IMR-90 (cell line): ENCODE data around the gene RTRAF. TPM values are rescaled to one million over a fixed set of nuclear protein-coding genes. Genes with fewer than 3 reads are reported as not detected.
A peak's percentile ranks its signal among the peaks of the same experiment; 100 is the strongest.

Experiments
- ATAC-seq: fragments of 200-7000 bp; cut with Tn5 transposase; 2 replicates; pipeline ENCODE4 v1.9.1; 2020; ENCODE audit warnings: low read depth, mild to moderate bottlenecking, moderate library complexity
- BruUV-seq: library from RNA; stranded (reverse); fragments of 400-500 nt; replicated peaks from 2 replicates; lab custom pipeline; 2021; lab: Mats Ljungman, UMichigan
- CTCF ChIA-PET: fragments of 300-600 bp; formaldehyde crosslinking; extraction: SDS; loops from one replicate; lab custom pipeline; 2021; ENCODE audit warnings: antibody characterized with exemption; lab: Yijun Ruan, JAX
- POLR2A ChIA-PET: fragments of 300-600 bp; sonication (Branson Sonifier 250); formaldehyde crosslinking; loops from one replicate; lab custom pipeline; 2022; ENCODE audit warnings: antibody characterized with exemption; ENCODE audit not compliant: unreplicated experiment; lab: Charles Lee
- DNase-seq: peaks from one replicate; pipeline ENCODE4 v3.0.0; 2013
- H2AFZ ChIP-seq: replicated peaks from 2 replicates; pipeline ENCODE3; 2013; ENCODE audit warnings: low read length, mild to moderate bottlenecking; ENCODE audit not compliant: poor library complexity
- H2AK5ac ChIP-seq: 2 replicates; pipeline ENCODE4 v1.6.1; 2013; ENCODE audit warnings: low read depth, low read length, inconsistent platforms
- H2AK9ac ChIP-seq: replicated peaks from 2 replicates; pipeline ENCODE3; 2013; ENCODE audit warnings: mild to moderate bottlenecking, low read depth, low read length, moderate library complexity; ENCODE audit not compliant: poor library complexity
- H2BK120ac ChIP-seq: 2 replicates; pipeline ENCODE4 v1.6.1; 2013; ENCODE audit warnings: low read depth, low read length, inconsistent platforms
- H2BK15ac ChIP-seq: 3 replicates; pipeline ENCODE4 v1.6.1; 2013; ENCODE audit warnings: low read depth, low read length, inconsistent platforms
- H2BK20ac ChIP-seq: 2 replicates; pipeline ENCODE4 v1.6.1; 2013; ENCODE audit warnings: low read depth, mild to moderate bottlenecking, inconsistent platforms, low read length, moderate library complexity
- H2BK5ac ChIP-seq: 2 replicates; pipeline ENCODE4 v1.6.1; 2013; ENCODE audit warnings: mild to moderate bottlenecking, low read depth, low read length, inconsistent platforms; ENCODE audit not compliant: poor library complexity, severe bottlenecking
- H3K14ac ChIP-seq: replicated peaks from 2 replicates; pipeline ENCODE4 v1.6.1; 2013; ENCODE audit warnings: low read depth, low read length, inconsistent platforms
- H3K18ac ChIP-seq: 2 replicates; pipeline ENCODE4 v1.6.1; 2013; ENCODE audit warnings: low read depth, low read length, control low read depth
- H3K23ac ChIP-seq: 2 replicates; pipeline ENCODE4 v1.6.1; 2013; ENCODE audit warnings: low read depth, low read length, inconsistent platforms
- H3K27ac ChIP-seq: 2 replicates; pipeline ENCODE4 v1.5.1; 2013; ENCODE audit warnings: mild to moderate bottlenecking, control low read depth, low read length; ENCODE audit not compliant: insufficient read depth
- H3K27me3 ChIP-seq: 2 replicates; pipeline ENCODE4 v1.6.1; 2013; ENCODE audit warnings: low read length; ENCODE audit not compliant: control insufficient read depth, insufficient read depth
- H3K36me3 ChIP-seq: 2 replicates; pipeline ENCODE4 v1.6.1; 2013; ENCODE audit warnings: low read length, mixed read lengths; ENCODE audit not compliant: control insufficient read depth, insufficient read depth
- H3K4ac ChIP-seq: 2 replicates; pipeline ENCODE4 v1.6.1; 2013; ENCODE audit warnings: low read depth, low read length, inconsistent platforms
- H3K4me1 ChIP-seq: 2 replicates; pipeline ENCODE4 v1.6.1; 2013; ENCODE audit warnings: low read length, mixed read lengths; ENCODE audit not compliant: control insufficient read depth, insufficient read depth
- H3K4me2 ChIP-seq: 2 replicates; pipeline ENCODE4 v1.6.1; 2013; ENCODE audit warnings: low read depth, mild to moderate bottlenecking, control low read depth, low read length, moderate library complexity
- H3K4me3 ChIP-seq: 2 replicates; pipeline ENCODE4 v1.5.1; 2013; ENCODE audit warnings: low read depth, mild to moderate bottlenecking, control low read depth, low read length, moderate library complexity; ENCODE audit not compliant: insufficient read depth
- H3K56ac ChIP-seq: 2 replicates; pipeline ENCODE4 v1.6.1; 2013; ENCODE audit warnings: low read length, inconsistent platforms; ENCODE audit not compliant: insufficient read depth; ENCODE audit errors: extremely low read depth
- H3K79me1 ChIP-seq, 2 experiments: 2 replicates each; pipeline ENCODE4 v1.6.1; 2013; ENCODE audit warnings: low read length in 2 of 2, inconsistent platforms in 1 of 2, low read depth in 1 of 2
- H3K9ac ChIP-seq: 2 replicates; pipeline ENCODE4 v1.6.1; 2013; ENCODE audit warnings: low read depth, low read length, control low read depth
- H3K9me1 ChIP-seq: 2 replicates; pipeline ENCODE4 v1.6.1; 2013; ENCODE audit warnings: low read length, inconsistent platforms; ENCODE audit not compliant: insufficient read depth
- H3K9me3 ChIP-seq: 2 replicates; pipeline ENCODE4 v1.6.1; 2013; ENCODE audit warnings: low read length; ENCODE audit not compliant: control insufficient read depth, insufficient read depth
- H4K20me1 ChIP-seq: 2 replicates; pipeline ENCODE4 v1.6.1; 2013; ENCODE audit warnings: low read length, inconsistent platforms; ENCODE audit not compliant: insufficient read depth
- H4K5ac ChIP-seq: 2 replicates; pipeline ENCODE4 v1.6.1; 2013; ENCODE audit warnings: mild to moderate bottlenecking, low read depth, low read length, control low read depth
- H4K8ac ChIP-seq, 2 experiments: 2 replicates each; pipeline ENCODE4 v1.6.1; 2013; ENCODE audit warnings: low read depth in 2 of 2, low read length in 2 of 2, control low read depth in 1 of 2, inconsistent platforms in 1 of 2
- H4K91ac ChIP-seq: 2 replicates; pipeline ENCODE4 v1.6.1; 2013; ENCODE audit warnings: low read depth, low read length, inconsistent platforms; ENCODE audit not compliant: insufficient read depth
- CEBPB ChIP-seq: IDR thresholded peaks from 2 replicates; pipeline ENCODE4 v1.6.1; 2012; ENCODE audit warnings: low read depth, low read length, improper control_type of control experiment
- NFE2L2 ChIP-seq: fragments of 150-350 bp; IDR thresholded peaks from 2 replicates; pipeline ENCODE4 v1.6.1; 2016; ENCODE audit warnings: low read depth, mild to moderate bottlenecking, low read length
- RAD21 ChIP-seq: IDR thresholded peaks from 2 replicates; pipeline ENCODE4 v1.6.1; 2012; ENCODE audit warnings: low read length, improper control_type of control experiment
- WGBS, 2 experiments: methylation state at CpG; one replicate each; pipeline versions ENCODE4 v1.1.5 to v1.1.7; 2013; ENCODE audit warnings: missing lambda C conversion rate in 2 of 2; ENCODE audit not compliant: insufficient read length in 1 of 2; ENCODE audit errors: extremely low coverage in 2 of 2; 5-methylcytosine and 5-hydroxymethylcytosine counted together
- dilution Hi-C: fragments of 300-500 bp; cut with HindIII; formaldehyde crosslinking; loops from one replicate; pipeline ENCODE4 v1.14.3; 2018; ENCODE audit warnings: low sequenced_read_pairs; ENCODE audit not compliant: unreplicated experiment
- in situ Hi-C: fragments of 300-500 bp; cut with MboI; formaldehyde crosslinking; loops from 3 replicates; pipeline ENCODE4 v1.14.3; 2019; ENCODE audit warnings: low sequenced_read_pairs, inconsistent platforms, mixed read lengths
- intact Hi-C: fragments of 100-400 bp; cut with micrococcal nuclease; formaldehyde crosslinking; loops from 2 replicates; pipeline ENCODE4 v1.10.0; 2022
- polyA plus RNA-seq, 3 experiments: library from polyadenylated mRNA; depleted of rRNA; stranded (reverse); fragments of >200 nt; gene quantifications; 2 replicates each; pipeline ENCODE4 v1.2.3, GENCODE V29; 2012; ENCODE audit warnings: low replicate concordance in 1 of 3
- total RNA-seq: library from RNA; depleted of rRNA; stranded (reverse); fragments of >200 nt; gene quantifications from 2 replicates; pipeline ENCODE4 v1.2.3, GENCODE V29; 2012
- TF ChIP-seq, protein P1 (sequence below): conservative IDR thresholded peaks from 2 replicates; pipeline ENCODE4 v1.5.1; 2012; ENCODE audit warnings: mild to moderate bottlenecking, low read depth, low read length, improper control_type of control experiment

The RTRAF gene
- total and polyA plus RNA-seq, 2 of the 4 experiments (the other 2 are of a cell fraction) = 53.2 to 102 TPM

DNA sequence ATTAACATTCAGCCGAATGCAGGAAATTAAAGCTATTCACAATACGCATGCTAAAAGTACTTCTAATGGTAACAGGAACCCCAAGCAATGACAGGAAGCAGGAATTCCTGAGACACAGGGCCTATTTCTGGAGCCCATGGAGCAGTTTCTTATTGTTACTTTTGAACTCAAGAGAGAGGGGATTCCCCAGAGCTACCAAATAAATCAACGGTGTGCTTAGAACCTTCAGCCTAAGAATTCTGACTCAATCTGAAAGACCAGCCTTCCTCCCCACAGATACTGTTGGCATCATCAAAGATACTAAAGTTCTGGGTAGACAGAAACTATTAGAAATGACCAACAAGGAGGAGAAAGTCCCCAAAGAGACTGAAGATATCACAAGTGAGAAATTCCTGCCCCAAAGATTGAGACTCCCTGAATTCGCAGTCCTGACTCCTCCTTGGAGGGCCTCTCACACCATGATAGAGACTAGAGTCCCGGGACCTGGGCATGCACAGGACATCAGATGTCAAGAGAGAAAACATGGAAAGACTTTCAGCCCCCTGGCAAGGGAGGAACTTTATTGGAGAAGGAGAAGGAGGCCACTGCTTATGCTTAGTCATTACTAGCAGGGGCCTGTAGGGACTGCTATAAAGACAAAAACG is 32.7 kb downstream of the RTRAF start:
- peaks cover 59% of the 10 kb centered on the region for H3K36me3 ChIP-seq
- H2BK20ac ChIP-seq = peak overlapping the region; percentile 8; the same call in 1 of the 2 replicates
- DNase-seq (peak; percentile 44), ATAC-seq (no peak)
- H2BK5ac ChIP-seq = peak overlapping the region; percentile 23
- 80% methylated on average over 1 of the region's 6 CpGs; no CpG with 5 or more reads in 1 of the 2 experiments for WGBS, 2 experiments
- peaks cover 46% of the 10 kb centered on the region for H3K9me1 ChIP-seq
- no peak overlapping the region for H4K5ac ChIP-seq
- no peak for TF ChIP-seq RAD21
- no peak for TF ChIP-seq CEBPB
- TF ChIP-seq NFE2L2 = no peak
- TF ChIP-seq, protein P1, sequence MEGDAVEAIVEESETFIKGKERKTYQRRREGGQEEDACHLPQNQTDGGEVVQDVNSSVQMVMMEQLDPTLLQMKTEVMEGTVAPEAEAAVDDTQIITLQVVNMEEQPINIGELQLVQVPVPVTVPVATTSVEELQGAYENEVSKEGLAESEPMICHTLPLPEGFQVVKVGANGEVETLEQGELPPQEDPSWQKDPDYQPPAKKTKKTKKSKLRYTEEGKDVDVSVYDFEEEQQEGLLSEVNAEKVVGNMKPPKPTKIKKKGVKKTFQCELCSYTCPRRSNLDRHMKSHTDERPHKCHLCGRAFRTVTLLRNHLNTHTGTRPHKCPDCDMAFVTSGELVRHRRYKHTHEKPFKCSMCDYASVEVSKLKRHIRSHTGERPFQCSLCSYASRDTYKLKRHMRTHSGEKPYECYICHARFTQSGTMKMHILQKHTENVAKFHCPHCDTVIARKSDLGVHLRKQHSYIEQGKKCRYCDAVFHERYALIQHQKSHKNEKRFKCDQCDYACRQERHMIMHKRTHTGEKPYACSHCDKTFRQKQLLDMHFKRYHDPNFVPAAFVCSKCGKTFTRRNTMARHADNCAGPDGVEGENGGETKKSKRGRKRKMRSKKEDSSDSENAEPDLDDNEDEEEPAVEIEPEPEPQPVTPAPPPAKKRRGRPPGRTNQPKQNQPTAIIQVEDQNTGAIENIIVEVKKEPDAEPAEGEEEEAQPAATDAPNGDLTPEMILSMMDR = no peak
- H3K56ac ChIP-seq = no peak overlapping the region
- H3K79me1 ChIP-seq = peaks cover 53 to 68% of the 10 kb centered on the region in 2 experiments
- no peak overlapping the region for H4K8ac ChIP-seq
- dilution Hi-C loops (no loop called here), in situ Hi-C loops (loop anchor here (25.0 kb wide), 1 partner anchor 690 kb away; the partner anchor contains the start of gene PSMC6), intact Hi-C loops (no loop called here)
- peak overlapping the region; percentile 25; the same call in 1 of the 2 replicates for H3K27ac ChIP-seq
- peak overlapping the region; percentile 35; the same call in 1 of the 2 replicates for H2AK5ac ChIP-seq
- H3K27me3 ChIP-seq = no peaks in the 10 kb centered on the region
- H4K20me1 ChIP-seq = peaks cover 6% of the 10 kb centered on the region; the same call in 1 of the 2 replicates
- H2BK120ac ChIP-seq = no peak overlapping the region
- ChIA-PET POLR2A (interaction anchor here (0.6 kb wide), 1 partner anchor 9 kb away, joined by 4 read pairs; no protein-coding TSS in a partner anchor), CTCF (interaction anchor here (0.7 kb wide), 1 partner anchor 116 kb away, joined by 3 read pairs; no protein-coding TSS in a partner anchor)
- no peak overlapping the region for H3K9ac ChIP-seq
- H3K4me3 ChIP-seq = no peak overlapping the region
- no peak overlapping the region for H3K4me2 ChIP-seq
- H3K18ac ChIP-seq = peak overlapping the region; percentile 53
- H2AK9ac ChIP-seq = no peak overlapping the region
- H4K91ac ChIP-seq = no peak overlapping the region; the same call in 1 of the 2 replicates
- H2BK15ac ChIP-seq = no peak overlapping the region
- no peak overlapping the region for H2AFZ ChIP-seq
- H3K14ac ChIP-seq = peak overlapping the region; percentile 38
- H3K4me1 ChIP-seq = peaks cover 33% of the 10 kb centered on the region
- peak overlapping the region; percentile 29; the same call in 1 of the 2 replicates for H3K23ac ChIP-seq
- no peak overlapping the region for H3K4ac ChIP-seq
- BruUV-seq = no TSS peak
- no peaks in the 10 kb centered on the region for H3K9me3 ChIP-seq
